ENCODE results near the gene JAG2. TPM values are rescaled to one million over a fixed set of nuclear protein-coding genes. Genes with fewer than 3 reads are reported as not detected.

JAG2 gene
- not detected for total RNA-seq

- peak; percentile 51 for DNase-seq
Observed at GRCh38 chr14:105168496-105168978, at the start of gene JAG2. Gene JAG2, minus strand, starts transcription at chr14:105168776. Its CDS starts 356 bp downstream, at chr14:105168420.

DNA sequence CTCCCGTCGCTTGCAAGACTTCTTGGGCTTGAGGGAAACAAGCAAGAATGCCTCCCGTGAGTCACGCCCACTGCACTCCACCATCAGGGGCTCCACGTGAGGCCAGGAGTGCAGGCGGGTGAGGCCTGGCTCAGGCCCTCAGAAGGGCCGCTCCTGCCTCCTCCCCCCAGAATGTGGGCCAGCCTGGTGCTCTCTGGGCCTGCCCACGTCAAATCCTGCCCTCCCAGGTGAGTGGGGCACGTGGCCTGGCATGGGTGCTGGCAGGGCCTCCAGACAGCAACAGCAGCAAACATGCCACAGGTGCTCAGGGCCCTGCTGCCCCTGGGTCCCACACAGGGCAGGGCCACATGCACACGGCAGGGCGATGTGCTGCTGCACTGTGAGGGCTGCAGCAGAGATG lies 49.2 kb upstream of the JAG2 start:
- no peak for DNase-seq

GRCh38 chr14:105216490-105217247 lies 48.1 kb upstream of the JAG2 start:
- no peak for DNase-seq

- DNase-seq, result no peak
Observed at GRCh38 chr14:105215602-105216001, 47.0 kb upstream of the JAG2 start.

DNA sequence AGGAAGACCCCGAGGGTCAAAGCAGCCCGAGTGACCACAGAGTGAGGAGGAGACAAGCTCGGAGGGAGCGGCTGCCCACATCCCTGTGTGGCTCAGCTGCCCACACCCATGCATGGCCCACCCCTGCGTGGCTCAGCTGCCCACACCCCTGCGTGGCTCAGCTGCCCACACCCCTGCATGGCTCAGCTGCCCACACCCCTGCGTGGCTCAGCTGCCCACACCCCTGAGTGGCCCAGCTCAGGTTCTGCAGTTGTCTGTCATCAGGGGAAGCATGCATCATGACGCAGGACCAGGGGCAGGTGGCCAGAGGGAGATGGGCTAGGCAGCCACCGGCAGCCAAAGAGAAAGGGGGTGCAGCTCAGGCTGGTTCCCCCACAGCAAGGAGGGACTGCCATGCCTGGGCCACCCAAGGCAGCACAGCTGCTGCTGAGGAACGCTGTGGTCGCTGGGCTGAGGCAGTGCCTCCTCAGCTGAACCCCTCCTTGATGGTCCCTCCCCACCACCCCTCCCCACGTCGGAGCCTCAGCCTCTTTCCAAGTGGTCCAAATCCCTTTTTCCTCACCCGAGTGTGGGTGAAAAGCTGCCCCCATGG lies 45.8 kb upstream of the JAG2 start:
- no peak for DNase-seq

- no peak for DNase-seq
Observed at GRCh38 chr14:105213361-105213760, 44.8 kb upstream of the JAG2 start.

DNA sequence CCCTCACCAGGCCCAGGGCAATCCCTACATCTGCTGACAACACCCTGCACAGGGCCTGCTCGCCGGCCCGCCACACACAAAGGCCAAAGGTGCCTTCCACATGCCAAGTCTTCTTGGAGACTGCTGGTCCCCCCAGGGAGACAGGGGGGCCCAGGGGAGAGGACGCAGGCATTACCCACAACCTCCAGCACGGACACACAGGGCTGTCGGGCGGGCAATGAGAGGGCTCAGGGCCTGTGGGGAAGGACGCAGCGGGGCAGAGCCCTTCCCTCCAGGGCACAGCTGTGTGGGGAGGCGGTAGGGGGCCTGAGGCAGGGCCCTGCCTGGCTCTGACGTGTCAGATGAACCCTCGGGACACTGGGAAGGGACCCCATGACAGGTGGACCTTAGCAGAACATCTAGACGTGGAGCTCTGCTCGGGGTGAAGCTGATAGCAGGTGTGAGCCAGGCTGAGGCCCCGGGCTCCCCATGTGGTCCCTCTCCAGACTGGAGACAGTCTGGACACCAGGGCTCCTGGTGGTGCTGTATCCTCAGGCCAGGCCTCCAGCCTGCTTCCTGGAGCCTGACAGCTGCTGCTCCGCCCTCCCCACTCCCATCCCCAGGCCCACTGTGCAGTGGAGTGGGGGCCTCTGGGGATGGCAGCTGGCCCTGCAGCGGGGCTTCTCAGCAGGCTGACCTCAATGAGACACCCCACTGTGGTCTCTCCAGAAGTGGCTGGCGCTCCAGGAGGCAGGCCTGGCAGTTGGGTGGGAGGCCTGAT lies 44.1 kb upstream of the JAG2 start:
- no peak for DNase-seq

DNA sequence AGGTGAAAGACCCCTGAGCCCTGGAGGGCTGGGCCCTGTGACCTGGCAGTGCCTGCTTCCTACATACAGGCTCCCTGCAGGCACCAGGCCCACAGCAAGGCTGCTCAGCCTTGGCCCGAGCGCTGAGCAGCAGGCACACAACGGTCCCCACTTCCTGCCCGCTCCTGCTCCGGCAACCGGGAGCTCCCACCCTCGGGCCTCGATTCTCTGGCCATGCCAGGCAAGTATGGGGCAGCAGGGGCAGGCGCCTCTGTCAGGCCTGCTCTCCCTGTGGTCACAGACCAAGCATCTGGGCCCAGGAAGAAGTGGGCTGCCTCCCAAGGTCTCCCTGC lies 43.1 kb upstream of the JAG2 start:
- DNase-seq, result no peak

- DNase-seq, result no peak
Observed at GRCh38 chr14:105211086-105211757, 42.6 kb upstream of the JAG2 start.

- DNase-seq, result no peak
Observed at GRCh38 chr14:105210266-105211025, 41.9 kb upstream of the JAG2 start.

GRCh38 chr14:105209646-105210045 lies 41.1 kb upstream of the JAG2 start:
- no peak for DNase-seq

GRCh38 chr14:105209091-105209490 lies 40.5 kb upstream of the JAG2 start:
- no peak for DNase-seq

DNA sequence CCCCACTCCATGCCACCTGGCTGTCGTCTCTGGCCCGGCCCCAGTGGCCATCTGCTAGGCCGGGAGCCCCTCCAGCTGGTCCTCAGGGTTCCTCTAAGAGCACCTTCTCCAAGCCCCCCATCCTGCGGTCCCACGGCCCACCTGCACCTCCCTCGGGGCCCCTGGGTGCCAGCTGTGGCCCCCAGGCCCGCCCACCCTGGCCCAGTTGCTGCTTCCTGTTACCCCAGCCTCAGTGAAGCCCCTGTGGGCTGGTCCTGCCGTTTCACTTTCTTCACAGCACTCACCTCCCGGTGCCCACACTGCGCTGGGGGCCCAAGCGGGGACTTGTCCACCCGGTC lies 40.1 kb upstream of the JAG2 start:
- no peak for DNase-seq

GRCh38 chr14:105207996-105208737 lies 39.6 kb upstream of the JAG2 start:
- no peak for DNase-seq

- no peak for DNase-seq
Observed at GRCh38 chr14:105207460-105207901, 38.9 kb upstream of the JAG2 start.

DNA sequence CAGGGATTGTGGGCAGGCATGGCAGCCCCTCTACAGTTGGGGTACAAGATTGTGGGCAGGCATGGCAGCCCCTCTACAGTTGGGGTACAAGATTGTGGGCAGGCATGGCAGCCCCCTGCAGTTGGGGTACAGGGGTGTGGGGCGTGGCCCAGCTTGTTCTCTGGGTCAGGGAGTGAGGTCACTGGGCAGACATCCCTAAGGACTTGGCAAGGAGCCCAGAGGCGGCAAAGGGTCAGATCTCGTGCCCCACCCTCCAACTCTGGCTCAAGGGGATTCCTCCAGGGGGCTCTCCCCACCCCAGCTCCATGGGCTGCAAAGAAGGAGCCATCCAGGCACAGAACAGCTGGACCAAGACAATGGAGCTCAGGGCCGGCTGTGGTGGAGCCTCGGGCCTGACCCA lies 38.3 kb upstream of the JAG2 start:
- DNase-seq, result no peak

- DNase-seq, result no peak
Observed at GRCh38 chr14:105205673-105206208, 37.2 kb upstream of the JAG2 start.

GRCh38 chr14:105204931-105205672 lies 36.5 kb upstream of the JAG2 start:
- DNase-seq, result no peak

GRCh38 chr14:105204206-105204930 lies 35.8 kb upstream of the JAG2 start:
- no peak for DNase-seq

- DNase-seq, result no peak
Observed at GRCh38 chr14:105203701-105204100, 35.1 kb upstream of the JAG2 start.

Data from effector CD4-positive, alpha-beta T cell (primary cell).